Loucy (cell line): Measurements from ENCODE around the gene STUM.

Experiments used
- H2AFZ ChIP-seq: fragments of 200-600 bp; sonication (generic); 2 replicates; pipeline ENCODE4 v1.6.0; 2016; ENCODE audit warnings: antibody characterized with exemption, mild to moderate bottlenecking, low read length, moderate library complexity
- H3F3A ChIP-seq: fragments of 200-600 bp; 2 replicates; pipeline ENCODE4 v1.6.0; 2016; ENCODE audit warnings: antibody characterized with exemption, low read depth, mild to moderate bottlenecking
- H3K27me3 ChIP-seq: fragments of 200-600 bp; sonication (generic); 2 replicates; pipeline ENCODE4 v1.6.1; 2014; ENCODE audit warnings: low read length, mild to moderate bottlenecking; ENCODE audit not compliant: insufficient read depth, poor library complexity, severe bottlenecking
- H3K36me3 ChIP-seq: fragments of 200-600 bp; sonication (generic); 2 replicates; pipeline ENCODE4 v1.6.1; 2016; ENCODE audit warnings: low read length; ENCODE audit not compliant: insufficient read depth
- H3K4me1 ChIP-seq: fragments of 200-600 bp; sonication (generic); 2 replicates; pipeline ENCODE4 v1.5.1; 2014; ENCODE audit warnings: low read length, mild to moderate bottlenecking; ENCODE audit not compliant: insufficient read depth, poor library complexity, severe bottlenecking
- H3K4me2 ChIP-seq: fragments of 200-600 bp; sonication (generic); 2 replicates; pipeline ENCODE4 v1.6.0; 2014; ENCODE audit warnings: antibody characterized with exemption, low read length, low read depth, mild to moderate bottlenecking; ENCODE audit not compliant: poor library complexity, severe bottlenecking
- H3K4me3 ChIP-seq: fragments of 200-600 bp; sonication (generic); 2 replicates; pipeline ENCODE4 v1.5.1; 2014; ENCODE audit warnings: low read length, mild to moderate bottlenecking, mixed read lengths; ENCODE audit not compliant: poor library complexity, severe bottlenecking
- H3K79me2 ChIP-seq: fragments of 200-600 bp; sonication (generic); 2 replicates; pipeline ENCODE4 v1.6.1; 2014; ENCODE audit warnings: low read length; ENCODE audit not compliant: insufficient read depth
- H3K9ac ChIP-seq: fragments of 200-600 bp; sonication (generic); 2 replicates; pipeline ENCODE4 v1.6.0; 2014; ENCODE audit warnings: mild to moderate bottlenecking, low read depth, low read length, moderate library complexity; ENCODE audit not compliant: poor library complexity, severe bottlenecking
- H3K9me2 ChIP-seq: fragments of 200-600 bp; sonication (generic); replicated peaks from 2 replicates; pipeline ENCODE4 v1.6.1; 2016; ENCODE audit warnings: low read depth, low read length, mixed read lengths
- H3K9me3 ChIP-seq: fragments of 200-600 bp; sonication (generic); 2 replicates; pipeline ENCODE4 v1.6.1; 2014; ENCODE audit warnings: mild to moderate bottlenecking, antibody characterized with exemption, low read length, low read depth; ENCODE audit not compliant: insufficient read depth
- H4K20me1 ChIP-seq: fragments of 200-600 bp; sonication (generic); 2 replicates; pipeline ENCODE4 v1.6.0; 2014; ENCODE audit warnings: antibody characterized with exemption, low read length, mild to moderate bottlenecking; ENCODE audit not compliant: insufficient read depth, poor library complexity, severe bottlenecking
- EZH2phosphoT487 ChIP-seq: fragments of 200-600 bp; IDR thresholded peaks from 2 replicates; pipeline ENCODE4 v1.6.1; 2018; ENCODE audit warnings: antibody characterized with exemption, mild to moderate bottlenecking, moderate library complexity, borderline replicate concordance
- TF ChIP-seq, protein P1 (sequence below): fragments of 200-600 bp; sonication (generic); conservative IDR thresholded peaks from 2 replicates; pipeline ENCODE4 v1.5.1; 2014; ENCODE audit warnings: mild to moderate bottlenecking, antibody characterized with exemption, low read length

The STUM gene

GRCh38 chr1:226531360-226532093 is 17.0 kb upstream of the STUM start:
- Histone ChIP-seq H3F3A (no peaks in the 10 kb centered on the region), H3K27me3 (no peaks in the 10 kb centered on the region), H3K36me3 (no peaks in the 10 kb centered on the region), H3K4me2 (no peak overlapping the region), H3K4me3 (no peak overlapping the region), H3K9me2 (no peaks in the 10 kb centered on the region), H3K9me3 (no peaks in the 10 kb centered on the region), H4K20me1 (no peaks in the 10 kb centered on the region), H3K9ac (no peak overlapping the region), H3K4me1 (no peaks in the 10 kb centered on the region), H3K79me2 (no peaks in the 10 kb centered on the region), H2AFZ (no peak overlapping the region)
- TF ChIP-seq, protein P1, sequence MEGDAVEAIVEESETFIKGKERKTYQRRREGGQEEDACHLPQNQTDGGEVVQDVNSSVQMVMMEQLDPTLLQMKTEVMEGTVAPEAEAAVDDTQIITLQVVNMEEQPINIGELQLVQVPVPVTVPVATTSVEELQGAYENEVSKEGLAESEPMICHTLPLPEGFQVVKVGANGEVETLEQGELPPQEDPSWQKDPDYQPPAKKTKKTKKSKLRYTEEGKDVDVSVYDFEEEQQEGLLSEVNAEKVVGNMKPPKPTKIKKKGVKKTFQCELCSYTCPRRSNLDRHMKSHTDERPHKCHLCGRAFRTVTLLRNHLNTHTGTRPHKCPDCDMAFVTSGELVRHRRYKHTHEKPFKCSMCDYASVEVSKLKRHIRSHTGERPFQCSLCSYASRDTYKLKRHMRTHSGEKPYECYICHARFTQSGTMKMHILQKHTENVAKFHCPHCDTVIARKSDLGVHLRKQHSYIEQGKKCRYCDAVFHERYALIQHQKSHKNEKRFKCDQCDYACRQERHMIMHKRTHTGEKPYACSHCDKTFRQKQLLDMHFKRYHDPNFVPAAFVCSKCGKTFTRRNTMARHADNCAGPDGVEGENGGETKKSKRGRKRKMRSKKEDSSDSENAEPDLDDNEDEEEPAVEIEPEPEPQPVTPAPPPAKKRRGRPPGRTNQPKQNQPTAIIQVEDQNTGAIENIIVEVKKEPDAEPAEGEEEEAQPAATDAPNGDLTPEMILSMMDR: no peak
- no peak for TF ChIP-seq EZH2phosphoT487

DNA sequence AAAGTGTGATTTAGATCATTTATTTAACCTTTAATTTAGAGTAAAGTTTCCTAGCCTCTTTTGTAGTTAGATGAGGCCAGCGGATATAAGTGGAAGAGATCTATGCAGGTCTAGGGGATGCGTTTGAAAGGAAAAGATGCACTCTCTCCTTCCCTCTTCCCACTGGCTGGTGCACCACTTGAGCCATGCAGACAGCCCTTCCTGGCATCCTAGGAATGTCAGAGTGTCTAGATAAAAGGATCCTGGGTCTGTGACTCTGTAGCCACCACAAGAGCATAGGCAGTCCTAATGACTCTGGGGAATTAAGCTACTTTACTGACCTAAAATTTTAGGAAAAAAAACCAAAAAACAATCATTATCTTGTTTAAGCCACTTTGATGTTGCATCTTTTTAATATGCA is 16.0 kb upstream of the STUM start:
- Histone ChIP-seq H3K9ac (no peak overlapping the region), H3K36me3 (no peaks in the 10 kb centered on the region), H3K4me3 (no peak overlapping the region), H3K27me3 (no peaks in the 10 kb centered on the region), H2AFZ (no peak overlapping the region), H3K9me2 (no peaks in the 10 kb centered on the region), H3F3A (no peaks in the 10 kb centered on the region), H3K9me3 (no peaks in the 10 kb centered on the region), H3K4me2 (no peak overlapping the region), H3K4me1 (no peaks in the 10 kb centered on the region), H4K20me1 (no peaks in the 10 kb centered on the region), H3K79me2 (no peaks in the 10 kb centered on the region)
- TF ChIP-seq, protein P1: no peak
- TF ChIP-seq EZH2phosphoT487: no peak

- TF ChIP-seq EZH2phosphoT487: no peak
- TF ChIP-seq, protein P1: no peak
- Histone ChIP-seq H3K4me2 (no peak overlapping the region), H3K4me1 (no peaks in the 10 kb centered on the region), H3K36me3 (no peaks in the 10 kb centered on the region), H3K27me3 (no peaks in the 10 kb centered on the region), H2AFZ (no peak overlapping the region), H3K9ac (no peak overlapping the region), H3K9me2 (no peaks in the 10 kb centered on the region), H3K9me3 (no peaks in the 10 kb centered on the region), H3K79me2 (no peaks in the 10 kb centered on the region), H3F3A (no peaks in the 10 kb centered on the region), H4K20me1 (no peaks in the 10 kb centered on the region), H3K4me3 (no peak overlapping the region)
Observed at GRCh38 chr1:226533220-226533619, 15.3 kb upstream of the STUM start.
